NCI-H226 (cell line): ENCODE results near the gene OSBPL6.
"Not testable (repeated sequence)": the region's sequence is repeated elsewhere in the genome, so short reads cannot be mapped to it uniquely, and the experiment has no call there.

ENCODE experiments used
- DNase-seq: peaks from one replicate; pipeline ENCODE4 v3.0.0-alpha.2; 2015

Gene OSBPL6

DNA sequence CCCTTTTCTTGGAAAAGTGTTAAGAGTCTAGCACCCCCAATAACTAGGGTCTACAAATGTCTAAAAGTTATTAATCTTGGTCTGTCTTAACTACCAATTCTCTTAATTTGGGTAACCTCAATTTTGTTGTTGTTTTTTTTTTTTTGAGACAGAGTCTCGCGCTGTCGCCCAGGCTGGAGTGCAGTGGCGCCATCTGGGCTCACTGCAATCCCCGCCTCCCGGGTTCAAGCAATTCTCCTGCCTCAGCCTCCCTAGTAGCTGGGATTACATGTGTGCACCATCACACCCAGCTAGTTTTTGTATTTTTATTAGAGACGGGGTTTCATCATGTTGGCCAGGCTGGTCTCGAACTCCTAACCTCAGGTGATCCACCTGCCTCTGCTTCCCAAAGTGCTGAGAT lies 218.1 kb downstream of the OSBPL6 start:
- not testable (repeated sequence) for DNase-seq

DNA sequence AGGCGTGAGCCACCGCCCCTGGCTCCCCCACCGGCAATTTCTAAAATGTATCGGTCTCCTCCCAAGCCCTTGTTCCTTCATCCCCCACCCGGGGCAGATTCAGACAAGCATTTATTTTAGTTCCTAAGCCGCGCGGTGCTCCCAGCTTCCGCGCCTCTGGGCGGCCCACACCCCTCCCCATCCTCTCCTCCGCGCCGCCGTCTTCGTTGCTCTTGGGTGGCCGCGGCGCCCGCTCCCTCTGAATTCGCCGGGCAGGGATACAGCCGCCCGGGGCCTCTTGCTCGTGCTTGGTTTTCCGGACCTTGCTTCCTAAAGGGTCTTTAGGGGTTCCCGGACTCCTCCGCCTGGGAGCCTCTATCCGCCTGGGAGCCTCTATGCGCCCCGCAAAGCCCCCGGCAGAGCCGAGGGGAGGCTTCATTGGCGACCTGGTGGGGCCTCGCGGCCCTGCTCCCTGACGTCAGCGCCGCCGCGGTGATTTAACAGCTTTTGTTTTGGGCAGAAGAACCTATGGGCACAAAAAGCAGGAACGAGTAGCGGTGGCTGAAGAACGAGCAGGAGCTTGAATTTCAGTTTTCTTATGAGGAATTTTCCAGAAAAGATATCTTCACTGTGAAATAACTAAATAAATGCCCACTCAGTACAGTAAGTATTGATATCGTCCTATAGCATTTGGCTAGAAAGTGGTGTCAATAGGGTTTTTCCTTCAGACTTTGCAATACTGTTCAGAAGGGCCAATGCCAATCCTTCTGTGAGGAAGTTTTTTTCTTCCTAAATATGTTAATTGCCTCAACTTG lies 219.4 kb downstream of the OSBPL6 start:
- no peak for DNase-seq

DNA sequence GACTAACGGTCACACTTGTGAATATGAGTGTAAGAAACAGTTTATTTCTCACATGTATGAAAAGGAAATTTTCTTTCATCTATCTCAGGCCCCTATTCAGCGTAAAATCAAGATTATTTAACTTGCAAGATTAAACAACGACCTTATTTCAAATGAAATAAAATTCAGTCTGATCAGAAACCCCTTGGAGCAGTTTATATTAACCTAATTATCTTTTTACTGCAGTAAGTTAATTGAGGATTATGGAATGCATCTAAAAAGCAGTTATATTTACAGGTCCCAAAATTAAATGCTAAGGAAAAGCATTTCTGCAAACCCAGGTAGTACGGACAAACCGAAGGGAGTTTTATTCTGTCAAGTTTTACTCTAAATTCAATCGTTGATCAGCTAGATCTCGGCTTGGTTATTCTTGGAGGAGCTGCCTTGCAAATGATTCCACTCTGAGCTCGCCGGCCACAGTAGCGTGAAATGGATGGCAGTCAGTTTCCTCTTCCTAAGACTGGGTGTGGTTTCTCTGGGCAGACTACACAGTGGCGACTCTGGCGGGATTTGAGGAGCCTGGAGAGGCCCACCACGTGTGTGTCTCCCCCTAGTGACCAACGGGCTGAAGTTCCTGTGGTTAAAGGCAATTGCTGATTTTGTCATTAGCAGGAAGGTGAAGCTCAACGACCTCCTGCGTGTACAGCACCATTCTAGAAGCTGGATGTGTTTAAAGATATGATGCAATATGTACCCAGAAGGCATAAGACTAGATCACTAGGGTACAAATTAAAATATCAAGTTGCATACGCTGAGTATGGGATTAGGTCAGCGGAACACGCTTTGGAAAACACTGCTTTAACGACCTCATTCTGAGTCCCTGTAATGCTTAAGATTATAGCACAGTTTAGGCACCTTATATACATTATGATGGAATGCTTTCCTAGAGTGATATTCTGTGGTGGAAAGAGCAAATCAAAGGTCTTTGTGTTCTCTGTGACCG lies 220.2 kb downstream of the OSBPL6 start:
- DNase-seq = peak; percentile 65

DNA sequence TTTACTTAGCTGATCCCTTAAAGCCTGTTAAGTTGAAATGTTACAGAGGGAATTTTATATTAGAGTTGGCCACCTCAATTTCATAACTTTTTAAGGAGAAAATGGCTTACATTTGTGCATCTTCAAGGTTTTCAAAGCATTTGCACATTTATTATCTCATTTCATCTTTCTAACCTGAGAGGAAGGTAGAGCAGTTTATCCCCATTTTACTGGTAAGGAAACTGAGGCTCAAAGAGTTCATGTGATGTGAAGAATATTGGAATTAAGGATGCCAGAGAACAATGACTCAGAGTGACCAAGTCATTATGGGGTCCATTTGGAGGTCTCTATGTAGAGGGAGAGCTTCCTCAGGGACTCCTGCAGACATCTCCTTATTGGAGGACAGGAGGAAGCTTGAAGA lies 221.7 kb downstream of the OSBPL6 start:
- DNase-seq = no peak

DNA sequence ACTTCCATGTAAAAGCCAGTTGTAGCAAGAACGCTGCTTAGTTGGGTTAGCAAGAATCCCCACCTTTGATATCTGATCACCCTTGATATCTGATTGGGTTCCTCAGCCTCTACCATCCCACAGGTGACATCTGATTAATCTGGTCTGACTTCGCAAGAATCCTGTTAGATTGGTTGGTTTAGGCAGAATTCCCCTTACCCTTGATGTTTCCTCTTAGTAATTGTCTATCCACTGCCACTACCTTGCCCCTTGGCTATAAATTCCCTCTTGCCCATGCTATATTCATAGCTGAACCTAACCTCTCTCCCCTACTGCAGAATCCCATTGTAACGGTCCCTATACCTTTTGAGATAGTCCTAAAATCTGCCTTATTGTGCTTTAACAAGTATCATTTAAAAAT lies 223.6 kb downstream of the OSBPL6 start:
- no peak for DNase-seq

DNA sequence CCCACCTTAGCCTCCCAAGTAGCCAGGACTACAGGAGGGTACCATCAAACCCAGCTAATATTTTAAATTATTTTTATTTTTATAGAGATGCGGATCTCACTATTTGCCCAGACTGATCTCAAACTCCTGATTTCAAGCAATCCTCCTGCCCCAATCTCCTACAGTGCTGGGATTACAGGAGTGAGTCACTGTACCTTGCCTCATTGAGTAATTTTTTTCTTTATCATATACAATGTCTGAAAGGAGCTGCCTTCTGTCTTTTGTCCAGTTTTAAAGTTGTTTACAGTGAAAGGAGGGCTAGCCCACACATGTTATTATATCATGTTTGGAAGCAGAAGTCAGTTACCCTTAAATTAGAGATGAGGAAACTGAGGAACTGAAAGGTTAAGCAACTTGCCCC lies 224.1 kb downstream of the OSBPL6 start:
- DNase-seq = no peak

DNA sequence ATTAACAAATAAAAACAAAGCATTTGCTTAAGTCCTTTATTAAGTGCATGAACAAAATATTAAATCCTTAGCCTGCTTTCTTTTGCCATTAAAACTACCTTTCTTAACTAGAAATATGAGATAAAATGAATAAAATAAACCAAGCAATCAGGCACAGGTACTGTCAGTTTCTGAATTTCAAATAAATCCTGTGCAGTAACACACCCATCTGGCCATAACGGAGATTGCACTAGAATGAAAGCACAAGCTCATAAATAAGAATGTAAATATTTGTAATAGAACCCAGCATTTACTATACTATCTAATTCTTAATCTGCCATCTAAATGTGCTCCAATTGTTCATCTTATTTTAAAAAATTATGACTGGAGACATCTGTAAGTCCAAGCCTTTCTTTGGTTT lies 224.8 kb downstream of the OSBPL6 start:
- DNase-seq = no peak

DNA sequence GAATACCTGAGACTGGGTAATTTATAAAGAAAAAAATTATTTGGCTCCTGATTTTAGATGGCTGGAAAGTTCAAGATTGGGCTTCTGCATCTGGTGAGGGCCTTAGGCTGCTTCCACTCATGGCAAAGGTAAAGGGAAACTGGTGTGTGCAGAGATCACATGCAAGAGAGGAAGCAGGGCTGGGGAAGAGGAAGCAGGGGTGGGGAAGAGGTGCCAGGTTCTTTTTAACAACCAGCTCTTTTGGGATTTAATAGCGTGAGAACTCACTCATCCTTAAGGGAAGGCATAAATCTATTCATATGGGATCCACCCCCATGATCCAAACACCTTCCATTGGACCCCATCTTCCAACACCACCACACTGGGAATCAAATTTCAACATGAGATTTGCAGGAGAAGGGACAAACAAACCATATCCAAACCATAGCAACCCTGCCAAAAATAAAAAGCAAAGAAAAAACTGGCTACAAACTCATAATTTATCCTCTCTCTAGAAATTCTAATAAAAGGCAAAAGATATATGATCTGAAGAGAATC lies 226.2 kb downstream of the OSBPL6 start:
- DNase-seq = no peak

DNA sequence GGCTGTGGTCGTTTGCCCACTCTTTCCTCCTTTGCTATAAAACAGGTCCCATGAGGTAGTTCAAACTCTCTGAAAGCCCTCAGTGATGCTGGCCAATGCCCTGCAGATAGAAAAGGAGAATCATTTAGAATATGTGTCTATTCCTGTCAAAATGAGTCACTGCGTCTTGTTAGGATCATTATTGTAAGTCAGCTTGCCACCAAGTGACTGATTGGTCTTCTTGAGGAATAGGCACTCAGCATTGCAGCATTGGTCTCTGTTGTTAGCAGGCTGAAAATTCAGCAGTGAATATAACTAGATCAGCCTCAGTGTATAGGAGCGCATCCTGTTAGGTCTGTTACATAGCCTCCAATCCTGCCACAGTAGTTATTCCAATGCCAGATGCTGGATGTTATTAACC lies 227.8 kb downstream of the OSBPL6 start:
- no peak for DNase-seq

DNA sequence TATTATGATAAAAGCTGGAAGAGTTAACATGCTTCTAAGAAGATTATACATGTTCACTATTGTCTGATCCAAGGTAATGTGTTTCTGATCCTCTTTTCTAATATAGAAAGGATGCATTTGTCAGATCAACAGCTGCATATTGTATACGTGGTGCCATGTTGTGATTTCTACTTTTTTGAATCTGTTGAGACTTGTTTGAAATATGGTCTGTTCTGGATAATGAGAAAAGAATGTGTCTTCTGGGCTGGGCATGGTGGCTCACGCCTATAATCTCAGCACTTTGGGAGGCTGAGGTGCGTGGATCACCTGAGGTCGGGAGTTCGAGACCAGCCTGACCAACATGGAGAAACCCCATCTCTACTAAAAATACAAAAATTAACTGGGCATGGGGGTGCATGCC lies 229.4 kb downstream of the OSBPL6 start:
- not testable (repeated sequence) for DNase-seq

DNA sequence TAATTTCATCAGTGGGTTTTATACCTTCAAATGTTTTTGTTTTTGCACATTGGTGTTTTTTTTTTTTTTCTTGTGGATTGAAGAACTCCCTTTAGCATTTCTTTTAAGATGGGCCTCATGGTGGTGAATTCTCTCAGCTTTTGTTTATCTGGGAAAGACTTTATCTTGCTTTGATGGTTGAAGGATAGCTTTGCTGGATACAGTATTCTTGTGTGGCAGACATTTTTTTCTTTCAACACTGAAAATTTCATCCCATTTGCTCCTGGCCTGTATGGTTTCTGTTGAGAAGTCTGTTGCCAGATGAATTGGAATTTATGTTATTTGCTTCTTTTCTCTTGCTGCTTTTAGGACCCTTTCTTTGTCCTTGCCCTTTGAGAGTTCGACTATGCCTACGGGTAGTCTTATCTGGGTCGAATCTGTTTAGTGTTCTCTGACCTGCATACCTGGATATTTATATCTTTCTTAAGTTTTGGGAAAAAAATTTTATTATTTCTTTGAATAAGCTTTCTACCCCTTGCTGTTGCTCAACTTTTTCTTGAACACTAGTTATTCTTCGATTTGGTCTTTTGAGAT lies 231.0 kb downstream of the OSBPL6 start:
- no peak for DNase-seq

DNA sequence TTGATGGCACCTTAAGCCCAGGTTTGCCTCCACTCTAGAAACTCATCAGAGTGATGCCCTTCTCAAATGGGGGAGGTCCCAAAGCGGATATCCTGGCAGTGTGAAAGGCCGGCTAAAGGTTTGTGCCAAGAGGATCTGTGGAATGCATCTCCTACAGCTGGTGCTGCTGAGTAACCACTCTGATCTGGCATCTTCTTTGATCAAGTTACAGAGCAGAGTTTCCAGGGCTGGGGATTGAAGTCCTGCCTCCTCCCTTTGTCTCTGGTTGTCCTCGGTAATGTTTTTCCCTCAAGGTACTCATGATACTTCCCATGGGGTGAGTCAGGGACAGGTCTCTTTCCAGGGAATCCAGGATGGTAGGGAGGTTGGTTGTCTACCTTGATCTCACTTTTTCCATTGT lies 232.1 kb downstream of the OSBPL6 start:
- DNase-seq = no peak

DNA sequence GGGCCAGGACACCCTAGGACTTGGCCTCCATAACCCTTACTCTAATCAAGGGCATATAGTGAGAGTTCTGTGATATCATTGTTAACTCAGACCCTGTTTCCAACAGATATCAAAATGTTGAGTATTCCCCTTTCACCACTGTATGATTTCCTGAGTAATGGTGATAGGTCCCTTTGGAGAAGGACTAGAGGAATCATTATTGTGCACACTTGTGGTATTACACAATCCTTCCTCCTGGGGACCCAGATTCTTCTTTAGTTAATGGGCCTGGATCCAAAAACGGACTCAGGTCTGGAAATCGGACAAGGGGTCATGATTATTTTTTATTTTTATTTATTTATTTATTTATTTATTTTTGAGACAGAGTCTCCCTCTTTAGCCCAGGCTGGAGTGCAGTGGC lies 233.1 kb downstream of the OSBPL6 start:
- DNase-seq = no peak

DNA sequence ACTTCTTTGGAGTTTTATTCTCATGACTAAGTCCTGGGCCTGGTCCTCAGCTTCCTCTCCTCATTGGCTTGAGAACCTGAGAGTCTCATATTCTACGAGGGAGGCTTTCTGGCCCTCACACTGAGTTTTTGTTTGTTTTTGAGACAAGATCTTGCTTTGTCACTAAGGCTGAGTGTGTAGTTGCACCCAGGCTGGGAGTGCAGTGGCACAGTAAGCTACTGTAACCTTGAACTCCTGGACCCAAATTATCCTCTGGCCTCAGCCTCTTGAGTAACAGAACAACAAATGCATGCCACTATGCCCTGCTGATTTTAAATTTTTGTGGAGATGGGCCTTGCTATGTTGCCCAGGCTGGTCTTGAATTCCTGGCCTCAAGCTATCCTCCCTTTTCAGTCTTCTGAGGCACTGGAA lies 234.1 kb downstream of the OSBPL6 start:
- DNase-seq = no peak

DNA sequence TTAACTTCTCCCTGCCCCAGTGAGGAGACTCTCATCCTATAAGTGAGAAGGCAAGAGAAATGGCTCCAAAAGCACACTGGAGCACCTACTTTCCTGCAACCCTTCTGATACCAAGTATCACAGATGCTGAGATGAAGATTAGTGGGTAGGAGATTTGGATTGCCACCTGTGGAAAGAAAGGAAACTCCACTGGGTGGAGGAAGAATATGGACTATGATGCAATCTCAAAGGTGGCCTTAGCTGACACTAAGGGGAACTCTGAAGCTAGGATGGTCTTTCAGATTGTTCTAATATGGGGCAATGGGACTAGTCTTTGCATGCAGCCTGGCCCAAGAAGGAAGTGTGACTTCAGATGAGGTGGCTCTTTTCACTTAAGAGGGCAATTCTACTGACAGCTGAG lies 235.0 kb downstream of the OSBPL6 start:
- DNase-seq = no peak

DNA sequence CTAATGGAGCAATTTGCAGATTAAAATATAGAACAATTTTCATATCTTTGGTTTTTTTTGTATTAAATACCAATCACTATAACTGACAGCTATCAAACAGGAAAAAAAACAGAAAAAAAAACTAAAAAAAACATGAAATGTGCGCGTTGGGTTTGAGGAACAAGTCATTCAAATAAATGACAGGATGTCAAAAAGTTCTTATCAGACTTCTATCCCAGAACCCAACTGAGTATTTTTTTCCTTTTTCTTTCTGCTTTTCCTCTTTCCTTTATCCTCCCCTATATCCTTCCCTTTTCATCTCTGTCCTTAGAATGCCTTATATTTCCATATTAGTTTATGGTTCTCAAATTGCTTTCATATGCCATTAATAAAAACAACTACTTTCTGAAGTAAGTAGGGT lies 242.3 kb downstream of the OSBPL6 start:
- DNase-seq = no peak

DNA sequence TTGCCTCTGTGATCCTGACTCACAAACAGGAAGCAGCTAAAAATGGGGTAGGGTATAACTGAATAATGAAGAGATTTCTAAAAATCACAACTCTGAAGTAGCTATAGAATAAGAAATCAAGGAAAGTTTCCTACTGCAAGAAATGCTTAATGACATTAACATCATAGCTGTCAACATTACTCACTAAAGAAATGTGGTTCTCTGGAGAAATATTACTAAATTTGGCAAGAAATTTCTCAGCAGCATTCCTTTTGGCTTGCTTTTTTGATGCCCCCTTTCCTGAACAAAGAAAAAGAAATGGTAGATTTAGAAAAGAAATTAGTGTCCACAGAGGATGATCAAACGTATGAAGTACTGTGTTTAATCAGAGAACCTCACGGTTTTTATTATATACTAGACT lies 247.1 kb downstream of the OSBPL6 start:
- no peak for DNase-seq

DNA sequence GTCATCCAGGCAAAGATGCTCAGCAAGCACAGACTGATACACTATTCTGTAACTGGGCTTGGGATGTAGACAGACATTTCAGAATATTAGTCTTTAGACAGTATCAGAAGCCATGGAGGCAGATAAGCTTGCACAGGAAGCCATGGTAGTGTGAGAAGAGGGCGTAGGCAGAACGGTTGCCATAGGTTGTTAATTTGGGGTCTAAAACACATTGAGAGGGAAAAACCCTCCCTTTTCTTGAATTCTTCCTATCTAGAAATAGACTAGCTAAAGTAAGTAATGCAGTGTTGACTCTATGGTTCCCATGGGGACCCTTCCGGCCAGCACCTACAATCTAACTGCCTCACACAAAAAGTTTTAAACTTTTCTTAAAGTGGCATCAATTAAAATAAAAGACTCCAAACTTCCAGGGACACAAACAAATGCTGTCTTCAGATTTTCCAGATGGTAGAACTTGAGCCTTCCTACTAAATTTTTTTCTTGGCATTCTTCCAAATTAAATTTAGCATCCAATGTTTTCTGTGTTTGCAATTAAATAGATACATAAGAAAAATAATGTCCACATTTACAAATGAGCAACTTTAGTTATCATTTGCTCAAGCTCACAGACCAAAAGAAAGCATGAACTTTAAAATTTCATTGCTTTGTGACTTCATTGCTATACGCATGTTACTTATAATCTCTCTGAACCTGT lies 254.8 kb downstream of the OSBPL6 start:
- no peak for DNase-seq

DNA sequence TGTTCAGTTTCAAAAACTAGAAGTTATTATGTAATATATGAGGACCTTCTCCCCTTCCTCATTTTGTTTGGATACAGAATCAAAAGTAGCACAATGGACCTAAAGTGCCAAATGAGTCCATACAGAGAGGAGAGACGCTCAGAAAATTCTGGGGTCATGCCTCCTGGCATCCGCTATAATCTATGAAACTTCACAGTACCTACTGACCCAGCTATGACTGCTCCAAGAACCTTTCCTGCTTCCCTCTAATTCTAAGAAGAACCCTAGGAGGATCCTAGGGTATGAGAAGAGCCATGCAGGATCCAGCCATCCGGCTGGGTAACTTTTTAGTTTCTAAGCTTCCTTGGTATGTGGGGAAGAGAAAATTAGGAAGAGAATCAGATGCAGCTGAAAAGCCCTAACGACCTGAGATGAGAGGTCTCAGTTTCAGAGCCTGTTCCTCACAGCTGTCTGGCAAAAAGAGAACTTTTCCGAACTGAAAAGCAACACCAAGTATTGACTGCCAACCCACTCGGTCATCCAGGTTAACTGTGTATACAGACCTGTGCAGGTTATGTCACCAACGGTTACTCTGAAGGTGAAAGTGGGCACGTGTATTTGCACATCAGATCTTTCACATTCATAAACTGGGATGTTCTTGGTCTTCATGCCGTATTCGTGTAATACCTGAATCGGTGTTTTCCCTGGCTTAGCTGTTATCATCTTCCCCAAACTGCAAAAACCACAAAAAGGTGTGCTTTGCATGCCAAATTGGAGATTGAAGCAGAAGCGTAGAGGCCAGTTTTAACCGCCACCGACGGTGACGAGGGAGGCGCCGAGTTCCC lies 255.6 kb downstream of the OSBPL6 start:
- no peak for DNase-seq

DNA sequence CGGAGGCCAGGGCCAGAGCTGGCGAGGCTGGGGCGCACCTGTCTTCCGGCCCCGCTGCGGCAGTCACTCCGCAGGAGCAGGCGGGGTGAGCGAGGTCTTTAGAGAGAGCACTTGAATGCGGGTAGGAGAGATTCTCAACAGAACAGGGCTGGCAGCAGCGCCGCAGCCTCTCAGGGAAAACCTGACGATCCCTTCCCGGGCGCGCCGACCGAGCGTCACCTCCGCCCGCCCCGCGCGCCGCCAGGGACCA lies 256.1 kb downstream of the OSBPL6 start:
- no peak for DNase-seq

DNA sequence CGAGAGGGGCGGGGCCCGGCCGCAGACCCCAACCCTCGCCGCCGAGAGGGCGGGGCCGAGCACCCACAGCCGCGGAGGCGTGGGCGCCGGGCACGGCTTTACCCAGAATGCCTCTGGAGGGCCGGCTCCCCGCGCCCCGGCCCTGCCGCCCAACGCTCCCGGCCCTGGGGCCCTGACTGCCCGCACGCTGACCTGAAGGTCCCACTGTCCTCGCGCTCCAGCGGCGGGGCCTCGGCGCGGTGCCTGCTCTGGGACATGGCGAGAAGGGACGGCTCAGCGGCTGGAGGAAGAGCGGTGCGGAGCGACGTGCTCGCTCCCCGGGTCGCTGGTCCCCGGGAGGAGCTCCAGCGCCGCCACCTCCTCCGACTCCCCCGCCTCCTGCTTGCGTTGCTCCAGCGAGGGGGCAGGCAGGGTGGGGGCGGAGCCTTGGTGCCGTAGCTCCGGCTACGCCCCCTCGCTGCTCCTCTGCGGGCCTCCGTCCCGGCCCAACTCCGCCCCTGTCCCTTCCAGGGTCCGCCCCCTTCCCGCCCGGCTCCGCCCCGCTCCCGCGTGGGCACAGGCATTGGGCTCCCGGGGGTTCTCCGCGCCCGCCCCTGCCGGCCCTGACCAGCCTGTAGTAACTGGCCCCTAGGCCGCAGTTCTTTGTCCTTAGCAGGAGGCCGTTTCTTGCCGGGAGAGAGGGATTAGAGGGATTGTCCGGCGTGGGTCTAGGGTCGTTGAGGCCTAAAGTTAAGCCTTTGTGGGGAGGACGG lies 256.6 kb downstream of the OSBPL6 start, which contains the start of the genes PJVK and PRKRA:
TSS of gene PJVK (plus strand) at position 605 of the 752 bp plus-strand sequence. CDS start 2,032 bp downstream, outside the sequence.
TSS of gene PRKRA (minus strand) at position 402 of the 752 bp plus-strand sequence. CDS start at position 257, 145 bp downstream.
- DNase-seq = peak; percentile 90
